ENCODE data around the gene SLC15A4.

Gene SLC15A4

GRCh38 chr12:128766738-128767501 is 56.8 kb downstream of the SLC15A4 start:
- Histone ChIP-seq H3K79me1 (ENCODE audit: low read length) (no peaks in the 10 kb centered on the region), H3K14ac (ENCODE audit: low read length) (no peak overlapping the region), H3K79me2 (ENCODE audit: control insufficient read depth, insufficient read depth, low read length, poor library complexity) (no peaks in the 10 kb centered on the region), H2BK5ac (ENCODE audit: low read depth, low read length, poor library complexity) (no peak overlapping the region), H4K8ac (ENCODE audit: low read depth, low read length) (no peak overlapping the region), H3K27me3 (ENCODE audit: insufficient read depth, low read length) (no peaks in the 10 kb centered on the region), H2AFZ (ENCODE audit: insufficient read depth, low read length, poor library complexity) (no peak overlapping the region), H3K4me2 (ENCODE audit: low read length) (no peak overlapping the region), H4K91ac (ENCODE audit: low read depth, low read length) (no peak overlapping the region), H3K4ac (ENCODE audit: low read depth, low read length) (no peak overlapping the region), H4K12ac (ENCODE audit: low read depth, low read length) (no peak overlapping the region), H3K18ac (ENCODE audit: low read length) (no peak overlapping the region), H2AK5ac (ENCODE audit: low read length) (no peak overlapping the region), H3K36me3 (ENCODE audit: control insufficient read depth in 1 of 2, insufficient read depth in 2 of 2, low read length in 2 of 2) (no peaks in the 10 kb centered on the region), H3K23ac (ENCODE audit: low read length) (no peak overlapping the region), H2BK120ac (ENCODE audit: insufficient read depth, low read length, poor library complexity) (no peak overlapping the region), H2BK12ac (ENCODE audit: low read length) (no peak overlapping the region), H3K4me1 (ENCODE audit: control insufficient read depth in 1 of 2, insufficient read depth in 2 of 2, low read length in 2 of 2) (no peaks in the 10 kb centered on the region), H3K9me3 (ENCODE audit: insufficient read depth, low read depth, low read length) (no peaks in the 10 kb centered on the region), H3K4me3 (ENCODE audit: low read depth, low read length) (no peak overlapping the region), H3K27ac (ENCODE audit: low read depth, low read length) (no peak overlapping the region), H3K9ac (ENCODE audit: low read length) (no peak overlapping the region)
- DNase-seq = no peak
- WGBS (ENCODE audit: extremely low coverage, insufficient coverage, insufficient read length) = no CpG with 5 or more reads among the region's 12 CpGs

GRCh38 chr12:128763395-128763794 is 60.4 kb downstream of the SLC15A4 start:
- no peaks in the 10 kb centered on the region for H3K36me3 ChIP-seq (ENCODE audit: control insufficient read depth in 1 of 2, insufficient read depth in 2 of 2, low read length in 2 of 2)
- no peaks in the 10 kb centered on the region for H3K4me1 ChIP-seq (ENCODE audit: control insufficient read depth in 1 of 2, insufficient read depth in 2 of 2, low read length in 2 of 2)
- H3K9me3 ChIP-seq (ENCODE audit: insufficient read depth, low read depth, low read length) = no peaks in the 10 kb centered on the region
- no peak overlapping the region for H4K12ac ChIP-seq (ENCODE audit: low read depth, low read length)
- no peak overlapping the region for H4K91ac ChIP-seq (ENCODE audit: low read depth, low read length)
- no peaks in the 10 kb centered on the region for H3K27me3 ChIP-seq (ENCODE audit: insufficient read depth, low read length)
- no peak overlapping the region for H2AFZ ChIP-seq (ENCODE audit: insufficient read depth, low read length, poor library complexity)
- no peaks in the 10 kb centered on the region for H3K79me1 ChIP-seq (ENCODE audit: low read length)
- no peak overlapping the region for H3K27ac ChIP-seq (ENCODE audit: low read depth, low read length)
- H3K79me2 ChIP-seq (ENCODE audit: control insufficient read depth, insufficient read depth, low read length, poor library complexity) = no peaks in the 10 kb centered on the region
- H3K4ac ChIP-seq (ENCODE audit: low read depth, low read length) = no peak overlapping the region
- H2BK5ac ChIP-seq (ENCODE audit: low read depth, low read length, poor library complexity) = no peak overlapping the region
- H3K4me2 ChIP-seq (ENCODE audit: low read length) = no peak overlapping the region
- no peak overlapping the region for H3K23ac ChIP-seq (ENCODE audit: low read length)
- no peak overlapping the region for H4K8ac ChIP-seq (ENCODE audit: low read depth, low read length)
- no peak for DNase-seq
- H2AK5ac ChIP-seq (ENCODE audit: low read length) = no peak overlapping the region
- no peak overlapping the region for H3K9ac ChIP-seq (ENCODE audit: low read length)
- no peak overlapping the region for H2BK120ac ChIP-seq (ENCODE audit: insufficient read depth, low read length, poor library complexity)
- no peak overlapping the region for H2BK12ac ChIP-seq (ENCODE audit: low read length)
- no peak overlapping the region for H3K14ac ChIP-seq (ENCODE audit: low read length)
- WGBS (ENCODE audit: extremely low coverage, insufficient coverage, insufficient read length) = no CpG with 5 or more reads among the region's 9 CpGs
- H3K18ac ChIP-seq (ENCODE audit: low read length) = no peak overlapping the region
- H3K4me3 ChIP-seq (ENCODE audit: low read depth, low read length) = no peak overlapping the region

DNA sequence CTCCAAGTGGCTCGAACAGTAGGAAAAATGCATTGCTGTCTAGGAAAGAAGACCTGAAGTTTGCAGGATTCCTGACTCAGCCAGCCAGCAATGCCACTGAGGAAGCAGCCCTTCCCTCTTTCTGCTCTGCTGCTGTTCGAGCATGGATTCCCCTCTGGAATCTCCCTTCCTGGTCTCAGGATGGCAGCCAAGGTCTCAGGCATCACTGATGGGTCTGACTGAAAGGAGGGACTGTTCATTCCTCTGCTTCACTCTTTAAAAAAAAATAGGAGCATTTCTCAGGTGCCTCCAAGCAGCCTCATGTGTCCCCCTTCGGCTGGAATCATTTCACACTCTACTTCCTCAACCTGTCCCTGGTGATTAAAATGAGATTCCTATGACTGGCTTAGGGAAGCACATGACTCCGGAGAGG is 62.4 kb downstream of the SLC15A4 start:
- no peak overlapping the region for H4K12ac ChIP-seq (ENCODE audit: low read depth, low read length)
- no peaks in the 10 kb centered on the region for H3K79me1 ChIP-seq (ENCODE audit: low read length)
- H3K14ac ChIP-seq (ENCODE audit: low read length) = no peak overlapping the region
- H3K9me3 ChIP-seq (ENCODE audit: insufficient read depth, low read depth, low read length) = no peaks in the 10 kb centered on the region
- H2AFZ ChIP-seq (ENCODE audit: insufficient read depth, low read length, poor library complexity) = no peak overlapping the region
- H2BK12ac ChIP-seq (ENCODE audit: low read length) = no peak overlapping the region
- no peak overlapping the region for H3K23ac ChIP-seq (ENCODE audit: low read length)
- no peak overlapping the region for H3K27ac ChIP-seq (ENCODE audit: low read depth, low read length)
- no peak overlapping the region for H4K8ac ChIP-seq (ENCODE audit: low read depth, low read length)
- no peaks in the 10 kb centered on the region for H3K79me2 ChIP-seq (ENCODE audit: control insufficient read depth, insufficient read depth, low read length, poor library complexity)
- no CpG with 5 or more reads among the region's 4 CpGs for WGBS (ENCODE audit: extremely low coverage, insufficient coverage, insufficient read length)
- no peak for DNase-seq
- no peak overlapping the region for H3K4ac ChIP-seq (ENCODE audit: low read depth, low read length)
- H3K18ac ChIP-seq (ENCODE audit: low read length) = no peak overlapping the region
- no peaks in the 10 kb centered on the region for H3K36me3 ChIP-seq (ENCODE audit: control insufficient read depth in 1 of 2, insufficient read depth in 2 of 2, low read length in 2 of 2)
- H3K4me3 ChIP-seq (ENCODE audit: low read depth, low read length) = no peak overlapping the region
- no peak overlapping the region for H2BK120ac ChIP-seq (ENCODE audit: insufficient read depth, low read length, poor library complexity)
- H3K4me2 ChIP-seq (ENCODE audit: low read length) = no peak overlapping the region
- H3K27me3 ChIP-seq (ENCODE audit: insufficient read depth, low read length) = no peaks in the 10 kb centered on the region
- H2BK5ac ChIP-seq (ENCODE audit: low read depth, low read length, poor library complexity) = no peak overlapping the region
- H3K9ac ChIP-seq (ENCODE audit: low read length) = no peak overlapping the region
- no peak overlapping the region for H4K91ac ChIP-seq (ENCODE audit: low read depth, low read length)
- H2AK5ac ChIP-seq (ENCODE audit: low read length) = no peak overlapping the region
- no peaks in the 10 kb centered on the region for H3K4me1 ChIP-seq (ENCODE audit: control insufficient read depth in 1 of 2, insufficient read depth in 2 of 2, low read length in 2 of 2)

GRCh38 chr12:128755566-128755965 is 68.2 kb downstream of the SLC15A4 start:
- no peak for DNase-seq
- WGBS (ENCODE audit: extremely low coverage, insufficient coverage, insufficient read length) = no CpG with 5 or more reads among the region's 4 CpGs
- H3K27ac ChIP-seq (ENCODE audit: low read depth, low read length) = no peak overlapping the region

More at GRCh38 chr12:128755566-128755965, 68.2 kb downstream of the SLC15A4 start:
- no peak overlapping the region for H3K9ac ChIP-seq (ENCODE audit: low read length)
- H4K12ac ChIP-seq (ENCODE audit: low read depth, low read length) = no peak overlapping the region
- no peak overlapping the region for H2BK5ac ChIP-seq (ENCODE audit: low read depth, low read length, poor library complexity)
- H3K23ac ChIP-seq (ENCODE audit: low read length) = no peak overlapping the region
- H3K4me1 ChIP-seq (ENCODE audit: control insufficient read depth in 1 of 2, insufficient read depth in 2 of 2, low read length in 2 of 2) = no peaks in the 10 kb centered on the region
- H2AK5ac ChIP-seq (ENCODE audit: low read length) = no peak overlapping the region
- H3K14ac ChIP-seq (ENCODE audit: low read length) = no peak overlapping the region
- H3K27me3 ChIP-seq (ENCODE audit: insufficient read depth, low read length) = no peaks in the 10 kb centered on the region
- H4K91ac ChIP-seq (ENCODE audit: low read depth, low read length) = no peak overlapping the region
- no peak overlapping the region for H2BK12ac ChIP-seq (ENCODE audit: low read length)
- no peaks in the 10 kb centered on the region for H3K79me2 ChIP-seq (ENCODE audit: control insufficient read depth, insufficient read depth, low read length, poor library complexity)
- H3K4ac ChIP-seq (ENCODE audit: low read depth, low read length) = no peak overlapping the region
- H3K4me2 ChIP-seq (ENCODE audit: low read length) = no peak overlapping the region
- no peaks in the 10 kb centered on the region for H3K79me1 ChIP-seq (ENCODE audit: low read length)
- H3K36me3 ChIP-seq (ENCODE audit: control insufficient read depth in 1 of 2, insufficient read depth in 2 of 2, low read length in 2 of 2) = no peaks in the 10 kb centered on the region
- no peak overlapping the region for H3K4me3 ChIP-seq (ENCODE audit: low read depth, low read length)
- no peak overlapping the region for H2BK120ac ChIP-seq (ENCODE audit: insufficient read depth, low read length, poor library complexity)
- no peak overlapping the region for H3K18ac ChIP-seq (ENCODE audit: low read length)
- no peak overlapping the region for H2AFZ ChIP-seq (ENCODE audit: insufficient read depth, low read length, poor library complexity)
- H3K9me3 ChIP-seq (ENCODE audit: insufficient read depth, low read depth, low read length) = no peaks in the 10 kb centered on the region
- no peak overlapping the region for H4K8ac ChIP-seq (ENCODE audit: low read depth, low read length)
